Fibroblast of lung (primary cell): ENCODE results near the gene ANKH. TPM values are rescaled to one million over a fixed set of nuclear protein-coding genes. Genes with fewer than 3 reads are reported as not detected.

ENCODE experiments used
- DNase-seq, 2 donors: peaks; one replicate each; pipeline versions ENCODE4 v3.0.0 to v3.0.0-alpha.2; 2010; ENCODE audit warnings: low read depth in 2 of 2
- H2AFZ ChIP-seq: 2 replicates; pipeline ENCODE4 v1.5.1; 2012; ENCODE audit warnings: low read length, control low read depth, inconsistent platforms
- H3K27ac ChIP-seq: 2 replicates; pipeline ENCODE4 v1.5.1; 2011; ENCODE audit warnings: low read length, control low read depth; ENCODE audit not compliant: insufficient read depth
- H3K27me3 ChIP-seq: 2 replicates; pipeline ENCODE4 v1.5.1; 2011; ENCODE audit warnings: mild to moderate bottlenecking, low read length; ENCODE audit not compliant: control insufficient read depth, insufficient read depth
- H3K36me3 ChIP-seq: 2 replicates; pipeline ENCODE4 v1.5.1; 2011; ENCODE audit warnings: low read length; ENCODE audit not compliant: control insufficient read depth, insufficient read depth
- H3K4me1 ChIP-seq: 2 replicates; pipeline ENCODE4 v1.5.1; 2011; ENCODE audit warnings: low read length; ENCODE audit not compliant: control insufficient read depth, insufficient read depth; ENCODE audit errors: extremely low read depth
- H3K4me2 ChIP-seq: 2 replicates; pipeline ENCODE4 v1.5.1; 2011; ENCODE audit warnings: low read length, control low read depth; ENCODE audit not compliant: insufficient read depth; ENCODE audit errors: extremely low read depth
- H3K4me3 ChIP-seq, 4 experiments: fragments of 200-600 bp in 1 of 4; sonication (generic) in 1 of 4; replicated peaks in 1 of 4; 2 replicates each; pipeline ENCODE4 v1.5.1; 2011 to 2016; ENCODE audit warnings: low read length in 4 of 4, low read depth in 3 of 4, mild to moderate bottlenecking in 3 of 4, control low read depth in 2 of 4, inconsistent platforms in 1 of 4, mixed read lengths in 1 of 4; ENCODE audit not compliant: insufficient read depth in 1 of 4; ENCODE audit errors: control extremely low read depth in 1 of 4
- H3K79me2 ChIP-seq: 2 replicates; pipeline ENCODE4 v1.5.1; 2012; ENCODE audit warnings: mild to moderate bottlenecking, low read length, inconsistent platforms; ENCODE audit not compliant: control insufficient read depth, insufficient read depth
- H3K9ac ChIP-seq: 2 replicates; pipeline ENCODE4 v1.5.1; 2011; ENCODE audit warnings: mild to moderate bottlenecking, low read length, control low read depth; ENCODE audit not compliant: insufficient read depth
- H3K9me3 ChIP-seq: 2 replicates; pipeline ENCODE4 v1.5.1; 2012; ENCODE audit warnings: low read depth, low read length; ENCODE audit not compliant: control insufficient read depth, insufficient read depth
- H4K20me1 ChIP-seq: 2 replicates; pipeline ENCODE4 v1.5.1; 2011; ENCODE audit warnings: low read length; ENCODE audit not compliant: control insufficient read depth, insufficient read depth; ENCODE audit errors: extremely low read depth
- CTCF ChIP-seq, 2 donors: IDR thresholded peaks in 1 of 2; conservative IDR thresholded peaks in 1 of 2; 1 replicate in 1 of 2; 2 replicates in 1 of 2; pipeline ENCODE4 v1.5.1; 2011 to 2012; ENCODE audit warnings: low read length in 2 of 2, control low read depth in 1 of 2, inconsistent platforms in 1 of 2, low read depth in 1 of 2, mild to moderate bottlenecking in 1 of 2
- EZH2 ChIP-seq: IDR thresholded peaks from 2 replicates; pipeline ENCODE4 v1.5.1; 2012; ENCODE audit warnings: low read length, control low read depth, mild to moderate bottlenecking; ENCODE audit errors: missing control alignments
- polyA plus RNA-seq, 2 donors: library from polyadenylated mRNA; depleted of rRNA in 1 of 2; stranded (reverse) in 1 of 2; unstranded in 1 of 2; fragments of >200 nt; gene quantifications; 2 replicates each; pipeline ENCODE4 v1.2.1, GENCODE V29; 2011 to 2012; ENCODE audit warnings: missing spikeins in 1 of 2
- total RNA-seq: library from RNA; depleted of rRNA; stranded (reverse); fragments of >200 nt; gene quantifications from 2 replicates; pipeline ENCODE4 v1.2.1, GENCODE V29; 2014

Gene ANKH
- total and polyA plus RNA-seq, 2 donors (not counting 1 experiment from before 2014, with no cell fraction given): 5.8 to 10.9 TPM

- H3K4me3 ChIP-seq: no peak overlapping the region
- no peaks in the 10 kb centered on the region for H3K36me3 ChIP-seq
- H3K79me2 ChIP-seq: no peaks in the 10 kb centered on the region
- no peak overlapping the region for H3K9ac ChIP-seq
- no peak overlapping the region for H3K27ac ChIP-seq
- no peak overlapping the region for H2AFZ ChIP-seq
- no peaks in the 10 kb centered on the region for H3K4me1 ChIP-seq
- TF ChIP-seq CTCF (conservative IDR thresholded peaks at IDR 0.05 in 1 of 2, IDR thresholded peaks at IDR 0.05 in 1 of 2; ENCODE audit: low read depth in 1 of 2, low read length in 2 of 2): no peak
- no peak for TF ChIP-seq EZH2
- no peaks in the 10 kb centered on the region for H4K20me1 ChIP-seq
- no peak for DNase-seq
- no peaks in the 10 kb centered on the region for H3K9me3 ChIP-seq
- H3K4me2 ChIP-seq: no peak overlapping the region
- H3K27me3 ChIP-seq: no peaks in the 10 kb centered on the region
These were observed 17.9 kb downstream of the ANKH start for GRCh38 chr5:14853685-14854084.

DNA sequence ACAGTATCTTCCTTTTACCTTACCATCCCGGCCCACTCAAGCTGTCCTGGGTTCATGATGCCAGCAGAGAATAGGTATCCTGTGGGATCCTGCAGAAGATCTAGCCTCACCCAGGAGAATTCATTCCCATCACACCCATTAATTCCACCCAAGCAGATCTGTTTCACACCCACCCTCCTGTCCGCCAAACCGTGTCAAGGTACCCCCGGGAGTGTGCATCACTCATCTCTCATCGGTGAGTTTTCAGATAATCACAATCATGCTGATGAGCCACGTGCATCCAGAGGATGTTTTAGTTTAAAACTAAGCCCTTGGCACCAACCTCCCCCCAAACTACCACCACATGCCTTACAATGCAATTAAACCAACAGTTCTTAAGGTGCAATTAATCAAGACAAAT is 18.8 kb downstream of the ANKH start:
- no peak overlapping the region for H3K4me2 ChIP-seq
- no peaks in the 10 kb centered on the region for H3K36me3 ChIP-seq
- H3K27me3 ChIP-seq: no peaks in the 10 kb centered on the region
- H2AFZ ChIP-seq: no peak overlapping the region
- no peak overlapping the region for H3K27ac ChIP-seq
- H3K4me3 ChIP-seq: no peak overlapping the region
- H3K79me2 ChIP-seq: no peaks in the 10 kb centered on the region
- H4K20me1 ChIP-seq: no peaks in the 10 kb centered on the region
- TF ChIP-seq EZH2 (no peak), CTCF (conservative IDR thresholded peaks at IDR 0.05 in 1 of 2, IDR thresholded peaks at IDR 0.05 in 1 of 2; ENCODE audit: low read depth in 1 of 2, low read length in 2 of 2) (no peak)
- H3K4me1 ChIP-seq: no peaks in the 10 kb centered on the region
- H3K9me3 ChIP-seq: no peaks in the 10 kb centered on the region
- H3K9ac ChIP-seq: no peak overlapping the region
- DNase-seq: no peak

DNA sequence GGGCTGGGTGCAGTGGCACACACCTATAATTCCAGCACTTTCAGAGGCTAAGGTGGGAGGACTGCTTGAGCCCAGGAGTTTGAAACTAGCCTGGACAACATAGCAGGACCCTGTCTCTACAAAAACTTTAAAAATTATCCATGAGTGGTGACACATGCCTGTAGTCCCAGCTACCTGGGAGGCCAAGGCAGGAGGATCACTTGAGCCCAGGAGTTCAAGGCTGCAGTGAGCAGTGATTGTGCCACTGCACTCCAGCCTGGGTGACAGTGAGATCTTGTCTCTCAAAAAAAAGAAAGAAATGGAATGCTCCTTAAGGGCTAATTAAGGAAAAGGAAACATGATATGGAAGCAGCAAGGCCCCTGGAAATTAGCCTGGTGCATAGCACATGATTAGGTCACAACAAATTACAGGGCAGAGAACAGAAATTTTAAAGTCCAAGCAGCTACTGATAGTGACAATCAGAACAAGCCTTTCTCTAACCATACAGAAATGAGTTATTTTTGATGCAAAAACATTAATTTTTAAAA is 19.5 kb downstream of the ANKH start:
- H3K27me3 ChIP-seq: no peaks in the 10 kb centered on the region
- H4K20me1 ChIP-seq: no peaks in the 10 kb centered on the region
- no peaks in the 10 kb centered on the region for H3K4me1 ChIP-seq
- no peaks in the 10 kb centered on the region for H3K36me3 ChIP-seq
- H3K9ac ChIP-seq: no peak overlapping the region
- H3K27ac ChIP-seq: no peak overlapping the region
- H3K9me3 ChIP-seq: no peaks in the 10 kb centered on the region
- DNase-seq: no peak
- no peak overlapping the region for H3K4me3 ChIP-seq
- H2AFZ ChIP-seq: no peak overlapping the region
- TF ChIP-seq EZH2 (no peak), CTCF (conservative IDR thresholded peaks at IDR 0.05 in 1 of 2, IDR thresholded peaks at IDR 0.05 in 1 of 2; ENCODE audit: low read depth in 1 of 2, low read length in 2 of 2) (no peak)
- no peaks in the 10 kb centered on the region for H3K79me2 ChIP-seq
- no peak overlapping the region for H3K4me2 ChIP-seq
